HG02973 (cell line): ENCODE measurements around the gene LRGUK.

Experiments used
- ATAC-seq: cut with Tn5 transposase; IDR thresholded peaks from one replicate; pipeline ENCODE4 v1.9.1; 2021; ENCODE audit warnings: moderate library complexity; ENCODE audit not compliant: unreplicated experiment

The LRGUK gene

DNA sequence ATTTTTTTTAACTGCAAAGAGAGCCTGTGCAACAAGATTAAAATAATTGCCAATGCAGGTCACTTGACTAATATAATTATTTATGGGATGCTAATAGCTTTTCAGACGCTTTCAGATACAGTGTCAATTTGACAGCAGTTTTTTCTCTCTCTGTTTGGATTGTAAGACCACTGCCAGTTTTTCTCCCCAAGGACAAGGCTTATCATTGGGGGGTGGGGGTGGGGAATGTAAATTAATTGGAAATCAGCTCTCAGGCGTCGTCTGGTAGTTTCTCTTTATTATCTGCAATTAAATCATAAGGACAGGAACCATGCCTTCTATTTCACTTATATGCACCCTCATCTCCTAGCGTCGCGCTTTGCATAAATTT lies 559 bp upstream of the LRGUK start:
- no peak for ATAC-seq

DNA sequence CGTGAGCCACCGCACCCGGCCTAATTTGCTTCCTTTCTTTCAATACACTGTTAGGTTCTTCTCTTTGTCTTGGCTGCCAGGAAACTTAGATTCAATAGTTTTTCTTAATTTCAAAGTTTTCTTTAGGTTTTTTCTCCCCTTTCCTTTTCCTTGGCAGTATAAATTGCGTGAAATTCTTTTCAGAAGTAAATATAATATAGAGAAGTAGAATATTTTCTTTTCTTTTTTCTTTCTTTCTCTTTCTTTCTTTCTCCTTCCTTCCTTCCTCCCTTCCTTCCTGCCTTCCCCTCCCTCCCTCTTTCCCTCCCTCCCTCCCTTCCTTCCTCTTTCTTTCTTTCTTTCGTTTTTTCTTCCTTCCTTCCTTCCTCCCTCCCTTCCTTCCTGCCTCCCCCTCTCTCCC lies 1.7 kb downstream of the LRGUK start:
- no peak for ATAC-seq

DNA sequence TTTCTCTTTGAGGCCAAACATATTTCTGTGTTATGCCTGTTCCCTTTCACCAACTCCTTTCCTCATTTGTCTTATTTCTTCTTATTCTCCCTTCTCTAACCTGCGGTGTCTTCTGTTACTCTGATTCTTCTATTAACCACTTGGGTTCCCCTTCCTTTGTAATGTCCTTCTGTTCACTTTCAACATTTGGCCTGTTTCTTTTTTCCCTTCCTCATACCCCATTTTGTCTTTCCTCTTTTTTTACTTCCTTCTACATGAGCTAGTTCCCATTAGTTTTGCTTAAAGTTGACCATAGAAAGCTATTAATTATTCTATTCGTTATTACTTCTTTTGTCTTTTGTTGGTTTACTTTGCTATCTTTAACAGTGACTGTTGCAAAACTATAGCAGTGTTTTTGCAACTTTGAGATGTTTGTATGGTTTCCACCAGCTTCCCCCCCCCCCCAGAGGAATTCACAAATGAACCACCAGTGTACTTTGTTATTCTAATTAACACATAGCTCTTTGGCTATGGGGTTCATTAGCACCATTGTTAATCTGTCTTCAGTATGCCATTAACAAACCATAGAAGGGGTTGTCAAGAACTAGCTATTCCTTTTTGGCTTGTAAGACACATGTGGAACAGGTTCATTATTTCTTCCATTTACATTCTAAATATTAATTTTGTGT lies 2.9 kb downstream of the LRGUK start:
- no peak for ATAC-seq

DNA sequence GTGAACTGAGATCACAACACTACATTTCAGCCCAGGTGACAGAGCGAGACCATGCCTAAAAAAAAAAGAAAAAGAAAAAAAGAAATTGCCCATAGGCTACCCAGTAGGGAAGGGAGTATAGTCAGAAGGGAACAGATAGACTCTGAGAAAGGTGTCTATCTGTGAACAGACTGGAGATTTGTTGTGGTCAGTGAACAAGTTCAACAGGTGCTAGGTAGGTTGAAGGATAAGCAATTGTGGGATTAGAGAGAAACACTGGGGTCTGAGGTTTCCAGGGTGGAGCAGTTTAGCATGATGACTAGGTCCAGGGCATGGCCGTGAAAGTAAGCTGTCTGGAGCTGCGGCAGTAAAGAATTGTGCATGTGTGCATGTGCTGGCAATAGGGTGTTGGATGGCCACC lies 6.9 kb downstream of the LRGUK start:
- ATAC-seq, result no peak

DNA sequence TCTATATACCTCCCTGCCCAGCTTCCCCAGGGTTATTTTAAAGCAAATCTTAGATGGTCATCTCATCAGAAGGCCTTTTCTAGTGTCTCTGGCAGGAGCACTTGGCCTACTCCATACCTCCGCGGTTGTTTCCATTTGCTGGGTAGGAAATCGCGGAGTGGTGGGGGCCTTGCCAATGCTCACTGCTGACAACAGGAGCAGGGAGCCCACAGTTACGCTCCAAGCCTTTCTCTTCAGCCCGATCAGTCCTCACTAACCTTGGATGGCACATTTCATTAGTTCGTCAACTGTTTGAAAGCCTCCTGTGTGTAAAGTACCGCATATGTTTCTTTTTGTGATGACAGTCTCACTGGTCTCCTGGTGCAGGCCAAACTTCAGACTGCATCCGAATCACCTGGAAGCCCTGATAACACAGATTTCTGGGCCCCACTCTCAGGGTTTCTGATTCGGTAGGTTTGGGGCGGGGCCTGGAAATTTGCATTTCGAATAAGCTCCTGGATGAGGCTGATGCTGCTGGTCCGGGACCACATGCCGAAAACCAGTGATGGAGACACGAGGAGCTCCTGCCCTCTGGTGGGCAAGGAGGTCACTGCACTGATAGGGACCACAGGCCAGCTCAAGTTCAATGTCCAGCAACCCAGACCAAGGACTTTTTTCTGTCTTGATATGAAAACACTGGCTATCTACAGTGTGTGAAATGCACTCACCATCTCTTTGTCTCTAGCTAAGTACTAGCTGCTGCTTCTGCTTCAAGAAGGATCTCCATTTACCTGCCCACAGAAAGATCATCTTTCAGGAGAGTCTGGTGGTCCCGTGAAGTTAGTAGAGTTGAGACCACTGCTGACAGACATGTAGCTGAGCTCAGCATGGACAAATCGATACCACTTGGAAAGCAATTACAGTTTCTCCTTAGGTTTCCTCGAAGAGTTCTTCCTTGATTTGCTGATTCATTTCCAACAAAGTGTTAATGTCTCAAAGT lies 14.0 kb downstream of the LRGUK start:
- peak; percentile 84 for ATAC-seq

DNA sequence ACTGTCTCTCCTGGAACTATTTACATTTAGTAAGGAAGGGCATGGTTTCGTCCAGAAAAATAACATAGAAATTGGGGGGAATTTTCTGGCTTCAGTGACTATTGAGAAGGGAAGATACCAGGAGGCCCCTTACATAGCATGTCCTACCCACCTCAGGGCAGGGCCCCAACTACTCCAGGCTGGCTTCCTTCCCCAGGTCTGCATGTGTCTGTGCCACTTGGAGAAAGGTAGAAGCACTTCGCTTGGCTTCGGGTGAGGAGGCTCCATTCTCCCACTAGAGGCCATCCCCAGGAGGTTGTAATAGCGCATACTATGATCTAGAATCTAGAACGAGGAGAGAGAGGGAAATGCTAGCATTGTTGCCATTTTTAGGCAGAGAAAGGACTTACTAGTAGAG lies 14.7 kb downstream of the LRGUK start:
- no peak for ATAC-seq

DNA sequence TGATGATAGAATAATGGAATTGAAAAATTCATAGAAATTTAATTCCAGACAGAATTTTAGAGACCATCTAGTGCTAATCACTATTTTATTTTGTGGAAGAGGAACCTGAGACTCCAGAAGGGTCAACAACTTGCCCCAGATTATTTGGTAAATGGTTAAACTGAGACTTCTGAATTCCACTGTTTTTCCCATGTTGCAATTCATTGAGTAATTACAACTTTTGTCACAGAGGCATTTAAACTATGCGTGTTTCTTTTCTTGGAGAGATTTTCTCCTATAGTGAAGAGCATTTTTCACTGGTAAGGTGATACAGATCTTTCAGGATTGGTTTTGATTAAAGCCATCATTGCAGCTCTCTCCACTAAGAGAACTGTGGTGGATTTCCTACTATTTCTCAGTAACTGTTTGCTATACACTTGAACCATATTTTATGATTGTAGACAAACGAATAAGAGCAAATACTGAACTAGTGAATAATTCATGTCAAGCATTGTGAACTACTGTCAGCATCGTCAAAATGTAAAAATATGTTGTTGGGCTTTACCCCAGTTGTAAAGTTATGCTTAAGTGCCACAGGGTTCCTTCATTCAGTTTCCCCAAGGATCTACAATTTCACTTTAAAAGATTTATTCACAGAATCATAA lies 26.5 kb downstream of the LRGUK start:
- ATAC-seq, result no peak

DNA sequence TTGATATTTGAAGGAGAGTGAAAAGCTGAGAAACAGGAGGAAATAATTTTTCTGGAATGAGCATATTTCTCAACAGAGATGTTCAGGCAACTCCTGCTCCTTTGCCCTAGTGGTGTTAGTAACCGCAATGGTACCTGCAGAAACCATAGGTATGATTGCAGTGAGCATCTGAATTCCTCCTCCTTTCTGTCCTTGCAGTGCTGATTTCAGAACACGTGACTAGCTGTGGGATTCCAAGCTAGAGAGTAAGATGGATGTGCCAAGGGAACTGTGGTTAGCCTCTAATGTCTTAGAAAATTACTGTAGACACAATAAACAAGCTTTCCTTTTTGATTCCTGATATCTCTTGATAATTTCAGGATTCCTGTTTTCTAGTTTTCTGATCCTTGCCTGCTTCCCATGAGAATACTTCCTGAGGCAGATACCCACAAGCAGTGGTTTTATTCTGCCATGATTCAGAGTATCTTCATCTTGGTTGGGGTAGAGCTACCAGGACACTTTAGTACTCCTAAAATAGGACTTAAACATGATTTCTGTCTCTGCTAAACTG lies 27.5 kb downstream of the LRGUK start:
- ATAC-seq, result no peak

DNA sequence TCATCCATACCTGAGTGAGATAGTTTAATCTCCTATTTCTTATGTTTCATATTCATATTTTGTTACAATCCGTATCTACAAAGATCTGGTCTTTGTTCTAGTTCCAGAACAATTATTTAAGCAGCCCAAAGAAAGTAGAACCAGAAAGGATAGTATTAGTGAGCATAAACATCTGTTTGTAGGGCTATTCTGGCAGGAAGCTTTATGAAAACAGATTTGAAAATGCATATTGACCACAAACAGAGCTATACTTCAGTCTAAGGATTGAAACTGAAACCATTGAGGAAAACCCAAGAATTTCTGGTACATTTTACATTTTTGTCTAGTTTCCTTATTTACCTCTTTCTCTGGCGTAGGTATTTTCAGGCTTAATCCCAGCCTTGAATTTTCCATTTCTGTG lies 28.1 kb downstream of the LRGUK start:
- no peak for ATAC-seq

DNA sequence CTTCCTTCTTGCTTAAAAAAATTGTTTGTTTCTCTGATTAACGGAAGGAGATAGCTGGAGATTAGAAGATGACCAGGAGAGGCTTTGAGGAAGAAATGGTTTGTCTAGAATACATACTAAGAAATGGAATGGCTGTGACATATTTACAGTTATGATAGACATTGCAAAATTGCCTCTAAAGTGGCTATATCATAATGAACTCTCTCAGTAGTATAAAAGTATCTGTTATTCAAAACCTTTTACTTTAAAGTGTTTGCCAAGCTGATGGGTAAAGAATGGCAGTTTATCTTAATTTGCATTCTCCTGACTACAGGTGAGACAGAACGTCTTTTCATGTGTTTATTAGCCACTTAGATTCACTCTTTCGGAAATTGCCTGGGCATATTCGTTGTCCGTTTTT lies 28.7 kb downstream of the LRGUK start:
- ATAC-seq, result no peak

DNA sequence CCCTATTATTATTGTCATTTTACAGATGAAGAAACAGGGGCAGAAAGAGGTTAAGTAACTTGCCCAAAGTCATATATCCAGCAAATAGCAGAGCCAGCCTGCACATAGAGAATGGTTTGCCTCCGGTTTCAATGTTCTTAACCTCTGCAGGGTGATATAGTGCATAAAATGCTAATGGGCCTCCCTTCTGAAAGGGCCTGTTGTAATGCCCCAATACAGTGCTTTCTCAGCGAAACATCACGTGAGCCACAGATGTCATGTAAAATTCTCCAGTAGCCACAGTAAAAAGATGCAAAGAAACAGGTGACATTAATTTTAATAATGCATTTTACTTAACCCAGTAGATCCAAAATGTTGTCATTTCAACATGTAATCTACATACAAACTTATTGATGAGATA lies 38.1 kb downstream of the LRGUK start:
- ATAC-seq, result no peak

DNA sequence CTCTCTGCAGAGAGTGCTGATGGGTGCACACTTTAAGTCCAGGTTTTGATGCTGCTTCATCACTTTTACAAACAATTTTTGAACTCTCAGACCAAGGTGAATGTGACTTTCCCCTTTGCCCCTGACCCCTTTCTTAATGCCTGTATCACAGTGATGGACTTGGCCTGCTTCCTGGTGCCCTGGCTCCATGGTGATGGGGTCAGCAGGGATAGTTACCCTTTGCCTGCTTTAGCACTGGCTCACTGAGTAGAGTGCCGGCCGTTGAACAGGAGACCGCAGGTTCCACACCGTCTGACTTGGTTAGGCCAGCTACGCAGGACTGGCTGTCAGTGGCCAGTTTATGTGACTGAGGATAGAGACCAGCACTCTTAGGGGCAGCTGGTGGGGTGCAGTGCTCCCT lies 40.1 kb downstream of the LRGUK start:
- ATAC-seq, result no peak

DNA sequence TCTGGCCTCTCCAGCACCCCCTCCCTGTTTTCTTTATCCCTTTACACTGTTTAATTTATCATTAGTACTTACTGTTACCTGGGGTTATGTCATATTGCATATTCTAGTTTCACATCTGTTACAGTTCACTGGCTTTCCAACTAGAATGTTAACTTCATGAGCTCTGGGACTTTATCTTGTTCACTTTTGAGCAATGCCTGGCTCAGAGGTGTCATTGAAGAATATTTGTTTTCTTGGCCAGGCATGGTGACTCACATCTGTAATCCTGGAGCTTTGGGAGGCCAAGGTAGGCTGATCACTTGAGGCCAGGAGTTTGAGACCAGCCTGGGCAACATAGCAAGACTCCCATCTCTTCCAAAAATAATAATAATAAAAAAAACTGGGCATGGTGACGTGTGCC lies 40.7 kb downstream of the LRGUK start:
- ATAC-seq, result no peak

DNA sequence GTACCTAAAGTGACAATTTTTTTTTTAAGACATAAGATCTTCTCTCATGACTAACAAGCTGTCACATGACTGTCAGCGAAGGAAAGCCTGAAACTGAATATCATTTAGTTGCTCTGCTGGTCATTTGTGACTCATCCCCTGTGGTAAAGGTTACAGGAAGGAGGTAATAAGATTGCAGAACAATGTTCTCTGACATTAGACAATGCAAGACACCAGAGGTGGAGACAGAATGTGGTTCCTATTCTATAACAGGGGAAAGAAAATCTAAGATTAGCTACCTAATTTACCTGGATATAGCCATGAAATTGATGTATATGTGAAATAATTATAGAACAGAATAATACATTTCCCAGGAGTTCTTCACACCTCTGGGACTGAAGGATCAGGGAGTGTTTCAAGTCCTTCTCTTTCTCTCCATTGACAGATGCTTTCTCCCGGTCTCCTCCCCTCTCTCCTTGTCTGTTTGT lies 47.7 kb downstream of the LRGUK start:
- peak; percentile 93 for ATAC-seq

DNA sequence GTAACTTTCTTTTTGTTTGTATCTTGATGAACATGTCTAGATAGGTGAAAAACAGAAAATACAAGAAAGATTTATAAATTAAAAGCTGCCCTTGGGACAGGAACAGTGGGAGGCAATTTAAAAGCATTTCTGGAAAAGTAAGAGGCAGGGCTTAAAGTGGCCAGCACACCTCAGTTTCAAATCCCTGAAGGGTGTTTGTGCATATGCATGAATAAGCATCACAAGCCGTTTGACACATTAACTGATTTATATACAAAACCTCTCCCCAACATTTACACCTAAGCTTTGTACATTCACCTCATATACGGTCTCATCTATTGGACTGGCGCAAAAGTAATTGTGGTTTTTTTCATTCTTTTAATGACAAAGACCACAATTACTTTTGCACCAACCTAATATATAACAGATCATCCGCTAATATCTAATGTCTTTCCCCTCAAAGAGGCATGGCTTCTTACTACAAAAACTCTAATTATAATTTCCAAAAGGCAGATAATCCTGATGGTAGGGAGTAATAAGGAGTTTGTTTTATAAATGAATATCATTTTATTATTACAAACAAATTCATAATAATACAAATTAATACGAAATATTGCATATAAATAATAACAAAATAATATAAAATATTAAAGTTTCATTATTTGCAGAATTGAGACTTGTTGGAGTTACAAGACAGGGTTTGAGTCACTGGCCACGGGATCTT lies 48.3 kb downstream of the LRGUK start:
- ATAC-seq, result no peak

DNA sequence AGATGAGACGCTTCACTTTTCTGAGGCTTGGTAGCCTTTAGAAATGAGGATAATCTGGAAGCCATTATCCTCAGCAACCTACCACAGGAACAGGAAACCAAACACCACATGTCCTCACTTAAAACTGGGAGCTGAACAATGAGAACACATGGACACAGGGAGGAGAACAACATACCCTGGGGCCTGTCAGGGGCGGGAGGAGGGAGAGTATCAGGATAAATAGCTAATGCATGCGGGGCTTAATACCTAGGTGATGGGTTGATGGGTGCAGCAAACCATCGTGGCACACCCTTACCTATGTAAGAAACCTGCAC lies 48.9 kb downstream of the LRGUK start:
- no peak for ATAC-seq

DNA sequence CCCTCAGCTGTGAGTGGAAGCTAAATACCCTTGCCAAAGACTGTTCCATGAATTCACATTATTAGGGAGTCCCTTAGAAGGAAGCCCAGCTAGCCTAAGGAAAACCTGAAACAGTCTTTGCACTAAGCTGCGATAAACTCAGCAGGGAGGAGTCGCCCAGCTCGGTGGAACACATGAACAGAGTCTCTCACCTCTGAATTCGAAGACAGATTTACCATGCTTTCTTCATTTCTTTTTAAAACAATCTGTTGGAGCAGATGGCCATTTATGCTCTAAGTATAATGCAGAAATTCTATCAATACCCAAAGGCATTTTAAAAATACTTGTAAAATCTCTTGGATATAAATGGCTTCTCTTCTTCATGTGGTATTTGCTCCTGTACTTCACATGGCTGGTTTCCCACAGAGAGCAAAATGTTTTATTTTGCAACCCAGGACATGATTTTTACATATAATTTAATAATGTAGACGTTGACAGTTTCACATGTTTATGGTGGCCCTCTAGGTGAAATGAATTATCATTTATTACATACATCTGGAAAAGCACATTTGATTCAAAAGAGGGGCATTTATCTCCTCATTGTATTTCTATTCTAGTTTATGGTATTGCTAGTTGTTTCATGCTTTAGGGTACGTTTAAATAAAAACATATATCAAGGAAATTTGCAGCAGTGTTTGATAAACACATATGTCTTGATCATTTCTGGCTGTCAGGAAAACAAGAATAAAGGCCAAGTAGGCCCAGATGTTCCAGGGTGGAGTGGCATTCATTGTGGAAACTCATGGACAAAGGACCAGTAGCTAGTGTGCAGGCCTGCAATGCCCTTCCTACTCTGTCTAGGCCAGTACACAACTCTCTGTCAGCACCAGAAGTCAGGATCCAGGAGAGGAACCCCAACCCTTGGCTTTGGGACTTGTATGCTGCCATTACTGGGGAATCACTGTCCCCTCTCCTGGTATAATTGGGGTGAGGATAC lies 52.2 kb downstream of the LRGUK start:
- ATAC-seq, result no peak

DNA sequence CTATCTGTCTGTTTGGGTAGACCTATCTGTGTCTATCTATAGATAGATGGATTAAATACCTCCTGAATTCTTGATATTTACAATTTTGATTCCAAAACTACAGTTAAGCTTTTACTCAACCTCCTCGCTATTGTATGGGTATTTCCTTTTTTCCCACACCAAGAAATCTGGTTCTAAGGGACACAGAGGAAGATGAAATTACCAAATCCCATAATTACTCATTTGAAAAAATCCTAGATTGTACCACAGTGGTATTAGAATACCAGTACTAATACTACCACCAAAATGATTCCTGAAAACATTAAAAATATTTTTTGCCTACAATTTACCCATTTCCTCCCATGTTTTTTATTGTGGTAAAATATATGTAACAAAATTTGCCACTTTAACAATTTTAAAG lies 53.2 kb downstream of the LRGUK start:
- ATAC-seq, result no peak

DNA sequence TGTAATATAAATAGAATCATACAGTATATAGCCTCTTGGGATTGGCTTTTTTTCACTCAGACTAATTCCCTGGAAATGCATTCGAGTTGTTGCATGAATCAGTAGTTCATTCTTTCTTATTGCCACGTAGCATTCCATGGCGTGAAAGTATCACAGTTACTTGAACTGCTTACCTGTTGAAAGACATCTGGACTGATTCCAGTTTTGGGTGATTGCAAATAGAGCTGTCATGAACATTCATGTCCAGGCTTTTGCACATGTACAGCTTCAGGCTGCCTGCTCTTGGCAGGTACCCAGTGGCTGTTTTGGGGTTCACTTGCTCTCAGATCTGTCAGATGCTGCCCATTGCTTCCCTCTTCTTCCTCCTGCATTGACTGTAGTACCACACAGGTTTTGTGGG lies 54.9 kb downstream of the LRGUK start:
- no peak for ATAC-seq

DNA sequence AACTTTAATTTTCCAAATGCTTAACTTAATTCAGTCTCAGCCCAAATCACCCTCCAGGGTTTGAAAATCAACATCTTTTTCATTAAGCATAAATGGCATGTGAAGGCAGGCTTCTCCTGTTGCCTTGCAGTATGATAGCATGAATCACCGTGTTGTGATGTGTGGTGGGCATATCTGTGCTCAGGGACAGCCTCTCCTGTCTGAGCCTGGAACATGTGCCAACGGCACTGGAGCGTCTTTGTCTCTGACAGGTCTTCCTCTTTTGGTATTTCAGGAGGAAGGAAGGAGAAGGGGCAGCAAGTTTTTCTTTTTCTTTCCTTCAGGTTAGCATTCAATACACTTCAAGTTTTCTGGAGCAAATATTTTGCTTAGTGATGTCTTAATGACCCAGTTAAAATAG lies 57.6 kb downstream of the LRGUK start:
- ATAC-seq, result no peak
